Measurements from ENCODE around the gene RGS3. TPM values are rescaled to one million over a fixed set of nuclear protein-coding genes. Genes with fewer than 3 reads are reported as not detected.
A peak's percentile ranks its signal among the peaks of the same experiment; 100 is the strongest.

RGS3 gene
- total and polyA plus RNA-seq, 2 donors (not counting 3 experiments of a cell fraction or from before 2014, with no cell fraction given) = 356 to 416 TPM

DNA sequence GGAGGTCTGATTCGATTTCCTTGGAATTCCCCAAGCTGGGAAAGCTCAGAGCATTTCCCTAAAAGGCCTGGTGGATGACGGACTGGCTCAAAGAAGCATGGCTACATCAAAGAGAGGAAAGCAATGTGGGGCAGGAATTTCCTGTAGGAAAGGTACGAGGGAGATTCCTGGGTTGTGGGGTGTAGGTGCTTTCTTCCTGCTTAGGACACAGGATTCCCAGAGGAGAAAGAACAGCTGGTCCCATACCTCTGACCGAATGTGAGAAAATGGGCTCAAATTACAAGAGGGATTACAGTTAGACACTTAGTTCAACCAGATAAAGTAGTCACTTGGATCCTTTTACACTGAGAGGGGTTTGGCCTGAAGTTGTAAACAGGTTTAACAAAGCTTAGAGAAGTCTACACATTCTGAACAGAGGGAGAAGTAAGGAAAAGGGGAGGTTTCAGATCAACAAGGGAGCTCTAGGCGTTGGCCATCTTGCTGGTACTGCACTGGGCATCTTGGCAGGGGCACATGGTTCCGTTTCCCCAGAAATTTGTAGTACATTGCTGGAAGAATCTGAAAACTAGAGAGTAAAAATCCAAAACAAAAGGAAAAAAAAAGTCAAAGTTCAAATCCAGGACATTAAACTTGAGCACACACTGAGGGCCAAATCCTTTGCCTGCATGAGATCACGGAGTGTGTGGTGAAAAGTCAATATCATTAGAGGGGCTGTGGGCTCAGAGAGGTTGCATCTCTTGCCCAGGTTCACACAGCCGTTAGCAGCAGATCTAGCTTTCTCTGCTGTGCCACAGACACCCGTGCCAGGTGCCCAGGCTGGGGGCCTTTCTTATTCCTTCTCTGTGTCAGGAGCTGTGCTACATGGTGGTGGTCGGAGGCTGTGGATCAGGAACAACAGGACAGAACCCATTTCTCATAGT lies 171.3 kb downstream of the RGS3 start:
- no peaks in the 10 kb centered on the region for H3K9me1 ChIP-seq (replicated peaks; ENCODE audit: control insufficient read depth, extremely low read depth, insufficient read depth, low read length)
- no peaks in the 10 kb centered on the region for H3K9me3 ChIP-seq (replicated peaks; ENCODE audit: control insufficient read depth, insufficient read depth, low read length)
- peak; percentile 80 for FAIRE-seq
- dilution Hi-C loops (cut with MboI; ENCODE audit: extremely low pct_ligation_motif_present, low sequenced_read_pairs) = no loop called here
- H3K4me3 ChIP-seq (replicated peaks in 1 of 3; ENCODE audit: insufficient read depth in 1 of 3, low read depth in 1 of 3, low read length in 3 of 3) = no peak overlapping the region
- H2AFZ ChIP-seq (ENCODE audit: low read depth, low read length) = peak overlapping the region; percentile 16
- peak; percentile 84 for DNase-seq (ENCODE audit: low read depth, low spot score)
- H3K36me3 ChIP-seq (ENCODE audit: control insufficient read depth in 2 of 2, extremely low read depth in 1 of 2, insufficient read depth in 2 of 2, low read length in 2 of 2) = no peaks in the 10 kb centered on the region
- TSS peak; percentile 90 for BruUV-seq (replicated peaks)
- CTCF ChIA-PET = interaction anchor here (0.8 to 3.4 kb wide), 9 partner anchors 9 to 43 kb away, joined by 4 to 24 read pairs (median 7); no protein-coding TSS in a partner anchor
- H3K27me3 ChIP-seq (ENCODE audit: control insufficient read depth in 2 of 2, insufficient read depth in 2 of 2, low read length in 2 of 2) = no peaks in the 10 kb centered on the region
- H4K20me1 ChIP-seq (replicated peaks; ENCODE audit: control insufficient read depth, extremely low read depth, insufficient read depth, low read length) = no peaks in the 10 kb centered on the region
- no peak overlapping the region for H3K4me2 ChIP-seq (ENCODE audit: insufficient read depth, low read length)
- intact Hi-C loops (cut with micrococcal nuclease) = loop anchor here (1.0 kb wide), 6 partner anchors 15 to 42 kb away; no protein-coding TSS in a partner anchor
- H3K27ac ChIP-seq (ENCODE audit: insufficient read depth, low read depth, low read length) = peak overlapping the region; percentile 63
- POLR2A ChIA-PET = interaction anchor here (0.8 to 2.3 kb wide), 4 partner anchors 20 to 40 kb away, joined by 3 to 12 read pairs (median 6); no protein-coding TSS in a partner anchor
- no peaks in the 10 kb centered on the region for H3K79me2 ChIP-seq (ENCODE audit: control insufficient read depth, insufficient read depth, low read length)
- no peak for TF ChIP-seq POLR2A (IDR thresholded peaks at IDR 0.05; ENCODE audit: low read depth, low read length)
- TF ChIP-seq, protein P1, sequence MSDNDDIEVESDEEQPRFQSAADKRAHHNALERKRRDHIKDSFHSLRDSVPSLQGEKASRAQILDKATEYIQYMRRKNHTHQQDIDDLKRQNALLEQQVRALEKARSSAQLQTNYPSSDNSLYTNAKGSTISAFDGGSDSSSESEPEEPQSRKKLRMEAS (IDR thresholded peaks at IDR 0.05; ENCODE audit: insufficient read depth, insufficient read length) = no peak
- TF ChIP-seq, protein P2, sequence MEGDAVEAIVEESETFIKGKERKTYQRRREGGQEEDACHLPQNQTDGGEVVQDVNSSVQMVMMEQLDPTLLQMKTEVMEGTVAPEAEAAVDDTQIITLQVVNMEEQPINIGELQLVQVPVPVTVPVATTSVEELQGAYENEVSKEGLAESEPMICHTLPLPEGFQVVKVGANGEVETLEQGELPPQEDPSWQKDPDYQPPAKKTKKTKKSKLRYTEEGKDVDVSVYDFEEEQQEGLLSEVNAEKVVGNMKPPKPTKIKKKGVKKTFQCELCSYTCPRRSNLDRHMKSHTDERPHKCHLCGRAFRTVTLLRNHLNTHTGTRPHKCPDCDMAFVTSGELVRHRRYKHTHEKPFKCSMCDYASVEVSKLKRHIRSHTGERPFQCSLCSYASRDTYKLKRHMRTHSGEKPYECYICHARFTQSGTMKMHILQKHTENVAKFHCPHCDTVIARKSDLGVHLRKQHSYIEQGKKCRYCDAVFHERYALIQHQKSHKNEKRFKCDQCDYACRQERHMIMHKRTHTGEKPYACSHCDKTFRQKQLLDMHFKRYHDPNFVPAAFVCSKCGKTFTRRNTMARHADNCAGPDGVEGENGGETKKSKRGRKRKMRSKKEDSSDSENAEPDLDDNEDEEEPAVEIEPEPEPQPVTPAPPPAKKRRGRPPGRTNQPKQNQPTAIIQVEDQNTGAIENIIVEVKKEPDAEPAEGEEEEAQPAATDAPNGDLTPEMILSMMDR (IDR thresholded peaks at IDR 0.05; ENCODE audit: extremely low read depth in 1 of 2, insufficient read depth in 1 of 2, low read depth in 1 of 2, low read length in 2 of 2) = no peak
- no peak for TF ChIP-seq GATA2 (IDR thresholded peaks at IDR 0.05; ENCODE audit: insufficient read depth, insufficient read length, low read depth, low read length)
- peak; percentile 56 for TF ChIP-seq JUN (IDR thresholded peaks at IDR 0.05; ENCODE audit: borderline replicate concordance, insufficient read depth, insufficient read length, low read depth)
- TF ChIP-seq EZH2 (IDR thresholded peaks at IDR 0.05; ENCODE audit: borderline replicate concordance, low read depth, low read length, severe bottlenecking) = no peak
- peaks cover 22% of the 10 kb centered on the region for H3K4me1 ChIP-seq (ENCODE audit: control insufficient read depth, extremely low read depth, insufficient read depth, low read length)
- H3K9ac ChIP-seq (replicated peaks; ENCODE audit: extremely low read depth, insufficient read depth, low read length) = peak overlapping the region; percentile 18
